Stimulated activated CD8-positive, alpha-beta memory T cell treated with anti-CD3 and anti-CD28 coated beads, Interleukin-4, amount 100 ng/mL, for 48 hours (primary cell): Measurements from ENCODE around the gene OPN4.

Experiments
- DNase-seq: peaks from one replicate; pipeline ENCODE4 v3.0.0-alpha.2; 2020

OPN4 gene

GRCh38 chr10:86705139-86705538, 50.8 kb downstream of the OPN4 start:
- no peak for DNase-seq

- DNase-seq: no peak
Observed at GRCh38 chr10:86705905-86706304, 51.6 kb downstream of the OPN4 start.

GRCh38 chr10:86706401-86706841, 52.1 kb downstream of the OPN4 start:
- no peak for DNase-seq

- no peak for DNase-seq
Observed at GRCh38 chr10:86706977-86707376, 52.6 kb downstream of the OPN4 start.

- DNase-seq: no peak
Observed at GRCh38 chr10:86707505-86707904, 53.2 kb downstream of the OPN4 start.

- DNase-seq: no peak
Observed at GRCh38 chr10:86708068-86708782, 53.9 kb downstream of the OPN4 start.

- no peak for DNase-seq
Observed at GRCh38 chr10:86708783-86709380, 54.5 kb downstream of the OPN4 start.

GRCh38 chr10:86709396-86710185, 55.2 kb downstream of the OPN4 start:
- DNase-seq: no peak

- DNase-seq: peak; percentile 86
Observed at GRCh38 chr10:86710987-86711512, 56.7 kb downstream of the OPN4 start.

- peak; percentile 62 for DNase-seq
Observed at GRCh38 chr10:86711513-86712316, 57.4 kb downstream of the OPN4 start.

- DNase-seq: no peak
Observed at GRCh38 chr10:86712317-86712707, 58.0 kb downstream of the OPN4 start.

GRCh38 chr10:86715156-86715795, 60.9 kb downstream of the OPN4 start:
- no peak for DNase-seq

- DNase-seq: no peak
Observed at GRCh38 chr10:86715836-86716235, 61.5 kb downstream of the OPN4 start.
